K562 (cell line): ENCODE data around the gene TCAP. TPM values are rescaled to one million over a fixed set of nuclear protein-coding genes. Genes with fewer than 3 reads are reported as not detected.

Source experiments
- CBX3 ChIP-seq, 2 experiments: IDR thresholded peaks; 1 replicate in 1 of 2; 2 replicates in 1 of 2; pipeline ENCODE4 v1.6.1; 2012; ENCODE audit warnings: inconsistent platforms in 2 of 2, low read length in 2 of 2, borderline replicate concordance in 1 of 2, control low read depth in 1 of 2
- ETS1 ChIP-seq: conservative IDR thresholded peaks from 2 replicates; pipeline ENCODE4 v1.6.1; 2011; ENCODE audit warnings: low read depth, mild to moderate bottlenecking, low read length; ENCODE audit not compliant: control insufficient read depth
- HIVEP1 ChIP-seq: fragments of 250-450 bp; sonication (Bioruptor Pico); IDR thresholded peaks from 2 replicates; pipeline ENCODE4 v1.4.0; 2020; ENCODE audit warnings: mild to moderate bottlenecking
- ID3 ChIP-seq, 2 experiments: fragments of 250-450 bp in 1 of 2; fragments of 450-650 bp in 1 of 2; sonication (Bioruptor Pico) in 1 of 2; IDR thresholded peaks; 2 replicates each; pipeline versions ENCODE4 v1.6.1 to v1.8.0; 2016 to 2021; ENCODE audit warnings: mild to moderate bottlenecking in 2 of 2, moderate library complexity in 2 of 2, missing compliant biosample characterization in 1 of 2, missing genetic modification characterization in 1 of 2
- KDM1A ChIP-seq, 2 experiments: fragments of 450-650 bp; IDR thresholded peaks; 2 replicates each; pipeline ENCODE4 v1.6.1; 2016; ENCODE audit warnings: mild to moderate bottlenecking in 2 of 2
- NFIC ChIP-seq: fragments of 450-650 bp; IDR thresholded peaks from 2 replicates; pipeline ENCODE4 v1.6.1; 2017; ENCODE audit warnings: mild to moderate bottlenecking, inconsistent platforms
- PML ChIP-seq: IDR thresholded peaks from 2 replicates; pipeline ENCODE4 v1.6.1; 2012; ENCODE audit warnings: low read length, inconsistent platforms
- SRSF1 ChIP-seq: fragments of 200-400 bp; formaldehyde crosslinking; IDR thresholded peaks from 2 replicates; pipeline ENCODE4 v1.6.1; 2017; ENCODE audit warnings: mild to moderate bottlenecking, low read depth, low read length, moderate library complexity
- ZBTB17 ChIP-seq: fragments of 450-650 bp; formaldehyde crosslinking; IDR thresholded peaks from 2 replicates; pipeline ENCODE4 v1.4.0; 2020; ENCODE audit warnings: mild to moderate bottlenecking
- ZKSCAN3 ChIP-seq: fragments of 250-450 bp; sonication (Bioruptor Pico); IDR thresholded peaks from 2 replicates; pipeline ENCODE4 v1.4.0; 2020
- ZNF695 ChIP-seq: fragments of 450-650 bp; formaldehyde crosslinking; IDR thresholded peaks from 2 replicates; pipeline ENCODE4 v1.4.0; 2020; ENCODE audit warnings: mild to moderate bottlenecking, moderate library complexity
- polyA plus RNA-seq, 8 experiments: library from polyadenylated mRNA; depleted of rRNA in 4 of 8; stranded (reverse) in 5 of 8; unstranded in 3 of 8; fragments of >200 nt; fragmentation: Nextera tagmentation in 2 of 8; fragmentation: Illumina TruSeq in 1 of 8; extraction: Ambion mirVana in 2 of 8; extraction: Trizol in 1 of 8; gene quantifications; 2 replicates each; pipeline versions ENCODE4 v1.2.1 to v1.2.3, GENCODE V29; 2011 to 2014; ENCODE audit warnings: inconsistent platforms in 1 of 8, missing spikeins in 1 of 8
- total RNA-seq, 7 experiments: library from RNA; depleted of rRNA in 6 of 7; stranded (reverse); fragments of >200 nt in 6 of 7; fragmentation: Illumina TruSeq in 2 of 7; extraction: Trizol in 2 of 7; gene quantifications; 2 replicates each; pipeline versions ENCODE4 v1.2.1 to v1.2.3, GENCODE V29; 2011 to 2021; ENCODE audit warnings: low replicate concordance in 1 of 7
- TF ChIP-seq, protein P1 (sequence below): fragments of 250-450 bp; sonication (Bioruptor Pico); IDR thresholded peaks from 2 replicates; pipeline ENCODE4 v1.8.0; 2022; ENCODE audit warnings: inconsistent platforms
- TF ChIP-seq, protein P2 (sequence below): fragments of 450-650 bp; conservative IDR thresholded peaks from 2 replicates; pipeline ENCODE4 v1.6.1; 2016; ENCODE audit warnings: missing genetic modification characterization, low read depth, mild to moderate bottlenecking, missing compliant biosample characterization, moderate library complexity
- TF ChIP-seq, protein P3 (sequence below): sonication (generic); formaldehyde crosslinking; IDR thresholded peaks from 2 replicates; pipeline ENCODE4 v1.8.1; 2023; ENCODE audit warnings: mild to moderate bottlenecking, missing genetic modification reagents, moderate library complexity
- TF ChIP-seq, protein P4 (sequence below): sonication (generic); formaldehyde crosslinking; IDR thresholded peaks from 2 replicates; pipeline ENCODE4 v1.8.0; 2022; ENCODE audit warnings: mild to moderate bottlenecking, missing genetic modification reagents
- TF ChIP-seq, protein P5 (sequence below), 2 experiments: IDR thresholded peaks; 2 replicates each; pipeline ENCODE4 v1.6.1; 2012; ENCODE audit warnings: improper control_type of control experiment in 2 of 2, low read depth in 2 of 2, low read length in 2 of 2, borderline replicate concordance in 1 of 2

Gene TCAP
- total and polyA plus RNA-seq, 9 of the 15 experiments (the other 6 are each of a cell fraction or from before 2014, with no cell fraction given): 0.33 to 1.4 (median 0.82) TPM; not detected in 2

- TF ChIP-seq, protein P1, sequence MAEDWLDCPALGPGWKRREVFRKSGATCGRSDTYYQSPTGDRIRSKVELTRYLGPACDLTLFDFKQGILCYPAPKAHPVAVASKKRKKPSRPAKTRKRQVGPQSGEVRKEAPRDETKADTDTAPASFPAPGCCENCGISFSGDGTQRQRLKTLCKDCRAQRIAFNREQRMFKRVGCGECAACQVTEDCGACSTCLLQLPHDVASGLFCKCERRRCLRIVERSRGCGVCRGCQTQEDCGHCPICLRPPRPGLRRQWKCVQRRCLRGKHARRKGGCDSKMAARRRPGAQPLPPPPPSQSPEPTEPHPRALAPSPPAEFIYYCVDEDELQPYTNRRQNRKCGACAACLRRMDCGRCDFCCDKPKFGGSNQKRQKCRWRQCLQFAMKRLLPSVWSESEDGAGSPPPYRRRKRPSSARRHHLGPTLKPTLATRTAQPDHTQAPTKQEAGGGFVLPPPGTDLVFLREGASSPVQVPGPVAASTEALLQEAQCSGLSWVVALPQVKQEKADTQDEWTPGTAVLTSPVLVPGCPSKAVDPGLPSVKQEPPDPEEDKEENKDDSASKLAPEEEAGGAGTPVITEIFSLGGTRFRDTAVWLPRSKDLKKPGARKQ (CRISPR knock-in tag): no peak
- no peak for TF ChIP-seq ZNF695
- TF ChIP-seq, protein P2, sequence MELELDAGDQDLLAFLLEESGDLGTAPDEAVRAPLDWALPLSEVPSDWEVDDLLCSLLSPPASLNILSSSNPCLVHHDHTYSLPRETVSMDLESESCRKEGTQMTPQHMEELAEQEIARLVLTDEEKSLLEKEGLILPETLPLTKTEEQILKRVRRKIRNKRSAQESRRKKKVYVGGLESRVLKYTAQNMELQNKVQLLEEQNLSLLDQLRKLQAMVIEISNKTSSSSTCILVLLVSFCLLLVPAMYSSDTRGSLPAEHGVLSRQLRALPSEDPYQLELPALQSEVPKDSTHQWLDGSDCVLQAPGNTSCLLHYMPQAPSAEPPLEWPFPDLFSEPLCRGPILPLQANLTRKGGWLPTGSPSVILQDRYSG: 0 out of 2 replicates have a peak, but pooled peaks have one; percentile 45
- TF ChIP-seq KDM1A (IDR thresholded peaks at IDR 0.05): no peak
- no peak for TF ChIP-seq HIVEP1 (CRISPR knock-in tag)
- TF ChIP-seq, protein P3, sequence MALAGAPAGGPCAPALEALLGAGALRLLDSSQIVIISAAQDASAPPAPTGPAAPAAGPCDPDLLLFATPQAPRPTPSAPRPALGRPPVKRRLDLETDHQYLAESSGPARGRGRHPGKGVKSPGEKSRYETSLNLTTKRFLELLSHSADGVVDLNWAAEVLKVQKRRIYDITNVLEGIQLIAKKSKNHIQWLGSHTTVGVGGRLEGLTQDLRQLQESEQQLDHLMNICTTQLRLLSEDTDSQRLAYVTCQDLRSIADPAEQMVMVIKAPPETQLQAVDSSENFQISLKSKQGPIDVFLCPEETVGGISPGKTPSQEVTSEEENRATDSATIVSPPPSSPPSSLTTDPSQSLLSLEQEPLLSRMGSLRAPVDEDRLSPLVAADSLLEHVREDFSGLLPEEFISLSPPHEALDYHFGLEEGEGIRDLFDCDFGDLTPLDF (CRISPR knock-in tag): no peak
- no peak for TF ChIP-seq ZKSCAN3 (CRISPR knock-in tag)
- TF ChIP-seq NFIC: peak; percentile 77
- TF ChIP-seq SRSF1: no peak
- TF ChIP-seq, protein P4, sequence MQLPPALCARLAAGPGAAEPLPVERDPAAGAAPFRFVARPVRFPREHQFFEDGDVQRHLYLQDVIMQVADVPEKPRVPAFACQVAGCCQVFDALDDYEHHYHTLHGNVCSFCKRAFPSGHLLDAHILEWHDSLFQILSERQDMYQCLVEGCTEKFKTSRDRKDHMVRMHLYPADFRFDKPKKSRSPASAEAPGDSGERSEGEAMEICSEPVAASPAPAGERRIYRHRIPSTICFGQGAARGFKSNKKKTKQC (CRISPR knock-in tag): 0 out of 2 replicates have a peak, but pooled peaks have one; percentile 52
- TF ChIP-seq PML: peak; percentile 41; the same call in 1 of the 2 replicates
- no peak for TF ChIP-seq ID3 (CRISPR knock-in tag; IDR thresholded peaks at IDR 0.05)
- peak; percentile 83 for TF ChIP-seq ID3 (tag; IDR thresholded peaks at IDR 0.05)
- TF ChIP-seq ETS1: peak; percentile 40; the same call in 1 of the 2 replicates
- TF ChIP-seq, protein P5, sequence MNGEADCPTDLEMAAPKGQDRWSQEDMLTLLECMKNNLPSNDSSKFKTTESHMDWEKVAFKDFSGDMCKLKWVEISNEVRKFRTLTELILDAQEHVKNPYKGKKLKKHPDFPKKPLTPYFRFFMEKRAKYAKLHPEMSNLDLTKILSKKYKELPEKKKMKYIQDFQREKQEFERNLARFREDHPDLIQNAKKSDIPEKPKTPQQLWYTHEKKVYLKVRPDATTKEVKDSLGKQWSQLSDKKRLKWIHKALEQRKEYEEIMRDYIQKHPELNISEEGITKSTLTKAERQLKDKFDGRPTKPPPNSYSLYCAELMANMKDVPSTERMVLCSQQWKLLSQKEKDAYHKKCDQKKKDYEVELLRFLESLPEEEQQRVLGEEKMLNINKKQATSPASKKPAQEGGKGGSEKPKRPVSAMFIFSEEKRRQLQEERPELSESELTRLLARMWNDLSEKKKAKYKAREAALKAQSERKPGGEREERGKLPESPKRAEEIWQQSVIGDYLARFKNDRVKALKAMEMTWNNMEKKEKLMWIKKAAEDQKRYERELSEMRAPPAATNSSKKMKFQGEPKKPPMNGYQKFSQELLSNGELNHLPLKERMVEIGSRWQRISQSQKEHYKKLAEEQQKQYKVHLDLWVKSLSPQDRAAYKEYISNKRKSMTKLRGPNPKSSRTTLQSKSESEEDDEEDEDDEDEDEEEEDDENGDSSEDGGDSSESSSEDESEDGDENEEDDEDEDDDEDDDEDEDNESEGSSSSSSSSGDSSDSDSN (IDR thresholded peaks at IDR 0.05; ENCODE audit: borderline replicate concordance in 1 of 2, low read depth in 2 of 2, low read length in 2 of 2): peak; percentile 98 to 99
- TF ChIP-seq CBX3 (IDR thresholded peaks at IDR 0.05; ENCODE audit: borderline replicate concordance in 1 of 2, low read length in 2 of 2): peak in 1 of 2 experiments; percentile 71; a peak in 2 of 3 replicates
- 0 out of 2 replicates have a peak, but pooled peaks have one; percentile 38 for TF ChIP-seq ZBTB17 (CRISPR knock-in tag)
Observed at GRCh38 chr17:39667945-39668924, 3.1 kb downstream of the TCAP start, which contains the start of gene PNMT (continued).
